H9 (cell line): Measurements from ENCODE around the gene BYSL. TPM values are rescaled to one million over a fixed set of nuclear protein-coding genes. Genes with fewer than 3 reads are reported as not detected.
A peak's percentile ranks its signal among the peaks of the same experiment; 100 is the strongest.

Experiments used
- DNase-seq: peaks from one replicate; pipeline ENCODE4 v3.0.0-alpha.2; 2017
- H2AFZ ChIP-seq: one replicate; pipeline ENCODE4 v1.6.1; 2013; ENCODE audit warnings: mild to moderate bottlenecking, low read length, control low read depth, moderate library complexity
- H2AK5ac ChIP-seq: 2 replicates; pipeline ENCODE4 v1.6.1; 2013; ENCODE audit warnings: low read length, control low read depth, mixed read lengths; ENCODE audit not compliant: insufficient read length
- H2BK120ac ChIP-seq: one replicate; pipeline ENCODE4 v1.6.1; 2013; ENCODE audit warnings: low read depth, mild to moderate bottlenecking, low read length, control low read depth, inconsistent platforms; ENCODE audit not compliant: poor library complexity, severe bottlenecking
- H2BK12ac ChIP-seq: 2 replicates; pipeline ENCODE4 v1.6.1; 2013; ENCODE audit warnings: low read length, control low read depth, mixed read lengths, low read depth; ENCODE audit not compliant: insufficient read length
- H2BK15ac ChIP-seq: 2 replicates; pipeline ENCODE4 v1.6.1; 2013; ENCODE audit warnings: low read depth, low read length, control low read depth
- H2BK20ac ChIP-seq: one replicate; pipeline ENCODE4 v1.6.1; 2013; ENCODE audit warnings: low read depth, mild to moderate bottlenecking, low read length, control low read depth, inconsistent platforms; ENCODE audit not compliant: poor library complexity, severe bottlenecking
- H2BK5ac ChIP-seq: 2 replicates; pipeline ENCODE4 v1.6.1; 2013; ENCODE audit warnings: low read length, control low read depth, mixed read lengths; ENCODE audit not compliant: insufficient read length
- H3K14ac ChIP-seq: 2 replicates; pipeline ENCODE4 v1.6.1; 2013; ENCODE audit warnings: low read length, control low read depth; ENCODE audit not compliant: insufficient read depth
- H3K18ac ChIP-seq: 2 replicates; pipeline ENCODE4 v1.6.1; 2013; ENCODE audit warnings: low read depth, mild to moderate bottlenecking, mixed read lengths, low read length, control low read depth; ENCODE audit not compliant: insufficient read length
- H3K23ac ChIP-seq: 2 replicates; pipeline ENCODE4 v1.6.1; 2013; ENCODE audit warnings: low read length, control low read depth, mixed read lengths, low read depth; ENCODE audit not compliant: insufficient read length
- H3K23me2 ChIP-seq: 2 replicates; pipeline ENCODE4 v1.6.1; 2013; ENCODE audit warnings: low read depth, mild to moderate bottlenecking, mixed read lengths, low read length, control low read depth; ENCODE audit not compliant: insufficient read length, poor library complexity, severe bottlenecking
- H3K27ac ChIP-seq: 2 replicates; pipeline ENCODE4 v1.5.1; 2013; ENCODE audit warnings: low read length, control low read depth, mixed read lengths, low read depth; ENCODE audit not compliant: insufficient read length
- H3K27me3 ChIP-seq: 2 replicates; pipeline ENCODE4 v1.6.1; 2013; ENCODE audit warnings: low read length, control low read depth, inconsistent platforms; ENCODE audit not compliant: insufficient read depth
- H3K4ac ChIP-seq: 2 replicates; pipeline ENCODE4 v1.6.1; 2013; ENCODE audit warnings: low read depth, mild to moderate bottlenecking, control low read depth, inconsistent platforms, low read length, moderate library complexity
- H3K4me1 ChIP-seq: 2 replicates; pipeline ENCODE4 v1.6.1; 2013; ENCODE audit warnings: low read length, control low read depth, inconsistent platforms; ENCODE audit not compliant: insufficient read depth
- H3K4me2 ChIP-seq: 2 replicates; pipeline ENCODE4 v1.6.1; 2013; ENCODE audit warnings: low read length, control low read depth, mixed read lengths; ENCODE audit not compliant: insufficient read length, insufficient read depth
- H3K56ac ChIP-seq: 2 replicates; pipeline ENCODE4 v1.6.1; 2013; ENCODE audit warnings: low read depth, mild to moderate bottlenecking, mixed read lengths, low read length, control low read depth; ENCODE audit not compliant: insufficient read length
- H3K79me1 ChIP-seq: 2 replicates; pipeline ENCODE4 v1.6.1; 2013; ENCODE audit warnings: low read depth, mild to moderate bottlenecking, moderate library complexity, low read length, control low read depth, inconsistent platforms; ENCODE audit not compliant: insufficient read depth, poor library complexity, severe bottlenecking
- H3K79me2 ChIP-seq: 2 replicates; pipeline ENCODE4 v1.6.1; 2013; ENCODE audit warnings: low read length, control low read depth, inconsistent platforms; ENCODE audit not compliant: insufficient read depth
- H3K9ac ChIP-seq: 2 replicates; pipeline ENCODE4 v1.6.1; 2013; ENCODE audit warnings: low read length, control low read depth, mixed read lengths; ENCODE audit not compliant: insufficient read length; ENCODE audit errors: extremely low read depth
- H3K9me3 ChIP-seq: one replicate; pipeline ENCODE4 v1.6.1; 2013; ENCODE audit warnings: low read depth, low read length, inconsistent platforms; ENCODE audit not compliant: control insufficient read depth
- H3T11ph ChIP-seq: one replicate; pipeline ENCODE4 v1.6.1; 2013; ENCODE audit warnings: mild to moderate bottlenecking, low read length, control low read depth, inconsistent platforms
- H4K20me1 ChIP-seq: one replicate; pipeline ENCODE4 v1.6.1; 2013; ENCODE audit not compliant: control insufficient read depth, insufficient read length, insufficient read depth
- H4K5ac ChIP-seq: 2 replicates; pipeline ENCODE4 v1.6.1; 2013; ENCODE audit warnings: low read depth, mild to moderate bottlenecking, mixed read lengths, low read length, control low read depth; ENCODE audit not compliant: insufficient read length
- H4K8ac ChIP-seq: replicated peaks from 2 replicates; pipeline ENCODE4 v1.6.1; 2013; ENCODE audit warnings: low read length, control low read depth, mixed read lengths, low read depth; ENCODE audit not compliant: insufficient read length
- H4K91ac ChIP-seq: 2 replicates; pipeline ENCODE4 v1.6.1; 2013; ENCODE audit warnings: low read depth, mild to moderate bottlenecking, moderate library complexity, mixed read lengths, low read length, control low read depth; ENCODE audit not compliant: insufficient read length
- H3K27ac Mint-ChIP-seq, 3 experiments: 2 replicates in 2 of 3; 3 replicates in 1 of 3; pipeline ENCODE4 v1.8.0; 2020 to 2021; ENCODE audit warnings: mixed read lengths in 3 of 3, mild to moderate bottlenecking in 1 of 3, moderate library complexity in 1 of 3
- H3K27me3 Mint-ChIP-seq: 2 replicates; pipeline ENCODE4 v1.8.0; 2021; ENCODE audit warnings: low read depth, mild to moderate bottlenecking, moderate library complexity, mixed read lengths
- H3K36me3 Mint-ChIP-seq, 3 experiments: 2 replicates in 2 of 3; 3 replicates in 1 of 3; pipeline ENCODE4 v1.8.0; 2020 to 2021; ENCODE audit warnings: low read depth in 3 of 3, mixed read lengths in 3 of 3; ENCODE audit not compliant: insufficient read depth in 1 of 3
- H3K4me1 Mint-ChIP-seq, 2 experiments: 2 replicates each; pipeline ENCODE4 v1.8.0; 2020; ENCODE audit warnings: mixed read lengths in 2 of 2
- H3K4me3 Mint-ChIP-seq, 2 experiments: 2 replicates in 1 of 2; 3 replicates in 1 of 2; pipeline ENCODE4 v1.8.0; 2020 to 2021; ENCODE audit warnings: mild to moderate bottlenecking in 2 of 2, mixed read lengths in 2 of 2, moderate library complexity in 1 of 2
- H3K9me3 Mint-ChIP-seq, 2 experiments: 2 replicates in 1 of 2; 3 replicates in 1 of 2; pipeline ENCODE4 v1.8.0; 2020; ENCODE audit warnings: mild to moderate bottlenecking in 2 of 2, mixed read lengths in 2 of 2, moderate library complexity in 1 of 2
- WGBS: extraction: QIAGEN DNeasy Blood & Tissue Kit; methylation state at CpG from one replicate; pipeline ENCODE4 v1.1.7; 2013; ENCODE audit warnings: missing lambda C conversion rate, low lambda C conversion rate, mixed read lengths; ENCODE audit not compliant: insufficient read length; ENCODE audit errors: extremely low coverage; 5-methylcytosine and 5-hydroxymethylcytosine counted together
- total RNA-seq: library from RNA; stranded (reverse); gene quantifications from 2 replicates; pipeline ENCODE4 v1.2.1, GENCODE V29; 2021
- TF ChIP-seq, protein P1 (sequence below): fragments of 200-600 bp; sonication (generic); conservative IDR thresholded peaks from 3 replicates; pipeline ENCODE4 v1.8.0; 2021; ENCODE audit warnings: antibody characterized with exemption, mild to moderate bottlenecking

Gene BYSL
- total RNA-seq, 1 experiment from 2014 or later = 71.1 TPM

DNA sequence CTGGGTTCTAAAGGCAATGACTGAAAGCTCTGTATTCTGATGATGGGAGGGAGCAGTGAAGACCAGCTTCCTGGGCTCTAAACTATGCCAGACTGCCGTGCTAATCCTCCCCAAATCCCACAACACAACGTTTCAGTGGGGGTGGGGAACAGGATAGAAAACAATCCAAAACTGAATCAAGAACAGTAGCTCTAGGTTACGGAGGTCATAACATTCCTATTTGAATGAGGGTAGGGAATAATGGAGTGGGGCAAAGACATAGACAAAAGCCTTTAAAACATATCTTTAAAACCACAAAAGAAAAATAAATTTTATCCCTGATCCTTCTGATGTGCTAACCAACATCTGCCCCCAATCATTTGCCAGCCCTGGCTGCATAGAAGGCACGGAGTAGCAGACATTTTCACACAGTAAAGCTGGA, 34.0 kb upstream of the BYSL start:
- no peak overlapping the region for H2BK12ac ChIP-seq
- H3K56ac ChIP-seq = no peak overlapping the region
- H3K79me1 ChIP-seq = peaks cover 3% of the 10 kb centered on the region
- H3K4me2 ChIP-seq = no peak overlapping the region
- H3K4me1 ChIP-seq = no peaks in the 10 kb centered on the region; the same call in 1 of the 2 replicates
- H3T11ph ChIP-seq = no peak overlapping the region
- no peaks in the 10 kb centered on the region for H3K23me2 ChIP-seq
- H2BK15ac ChIP-seq = no peak overlapping the region
- peaks cover 0 to 11% (median 7%) of the 10 kb centered on the region in 3 experiments; a peak in 3 of 7 replicates for H3K36me3 Mint-ChIP-seq
- H3K27me3 Mint-ChIP-seq = no peaks in the 10 kb centered on the region
- H2BK120ac ChIP-seq = no peak overlapping the region
- no peaks in the 10 kb centered on the region; the same call in 1 of the 2 replicates for H3K79me2 ChIP-seq
- TF ChIP-seq, protein P1, sequence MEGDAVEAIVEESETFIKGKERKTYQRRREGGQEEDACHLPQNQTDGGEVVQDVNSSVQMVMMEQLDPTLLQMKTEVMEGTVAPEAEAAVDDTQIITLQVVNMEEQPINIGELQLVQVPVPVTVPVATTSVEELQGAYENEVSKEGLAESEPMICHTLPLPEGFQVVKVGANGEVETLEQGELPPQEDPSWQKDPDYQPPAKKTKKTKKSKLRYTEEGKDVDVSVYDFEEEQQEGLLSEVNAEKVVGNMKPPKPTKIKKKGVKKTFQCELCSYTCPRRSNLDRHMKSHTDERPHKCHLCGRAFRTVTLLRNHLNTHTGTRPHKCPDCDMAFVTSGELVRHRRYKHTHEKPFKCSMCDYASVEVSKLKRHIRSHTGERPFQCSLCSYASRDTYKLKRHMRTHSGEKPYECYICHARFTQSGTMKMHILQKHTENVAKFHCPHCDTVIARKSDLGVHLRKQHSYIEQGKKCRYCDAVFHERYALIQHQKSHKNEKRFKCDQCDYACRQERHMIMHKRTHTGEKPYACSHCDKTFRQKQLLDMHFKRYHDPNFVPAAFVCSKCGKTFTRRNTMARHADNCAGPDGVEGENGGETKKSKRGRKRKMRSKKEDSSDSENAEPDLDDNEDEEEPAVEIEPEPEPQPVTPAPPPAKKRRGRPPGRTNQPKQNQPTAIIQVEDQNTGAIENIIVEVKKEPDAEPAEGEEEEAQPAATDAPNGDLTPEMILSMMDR = no peak
- H3K4me3 Mint-ChIP-seq = peak overlapping the region in 1 of 2 experiments; percentile 41; a peak in 1 of 5 replicates
- H4K91ac ChIP-seq = no peak overlapping the region
- H3K9me3 Mint-ChIP-seq = no peaks in the 10 kb centered on the region
- no peak overlapping the region for H2BK20ac ChIP-seq
- no peak overlapping the region for H3K18ac ChIP-seq
- H3K4me1 Mint-ChIP-seq = peaks cover 17 to 19% of the 10 kb centered on the region in 2 experiments
- no peak overlapping the region for H3K27ac ChIP-seq
- no peaks in the 10 kb centered on the region for H3K9me3 ChIP-seq
- no CpG with 5 or more reads among the region's 4 CpGs for WGBS
- H4K5ac ChIP-seq = no peak overlapping the region
- H2AFZ ChIP-seq = no peak overlapping the region
- no peak overlapping the region for H2AK5ac ChIP-seq
- no peaks in the 10 kb centered on the region for H4K20me1 ChIP-seq
- H3K23ac ChIP-seq = no peak overlapping the region
- no peaks in the 10 kb centered on the region for H3K27me3 ChIP-seq
- H2BK5ac ChIP-seq = no peak overlapping the region
- no peak overlapping the region for H4K8ac ChIP-seq
- no peak overlapping the region for H3K4ac ChIP-seq
- no peak overlapping the region for H3K9ac ChIP-seq
- peak overlapping the region in 2 of 3 experiments; percentile 92 to 95; a peak in 4 of 7 replicates for H3K27ac Mint-ChIP-seq
- no peak overlapping the region for H3K14ac ChIP-seq
- DNase-seq = no peak
